Endodermal cell (in vitro differentiated cells): ENCODE measurements around the gene BEND6. TPM values are rescaled to one million over a fixed set of nuclear protein-coding genes. Genes with fewer than 3 reads are reported as not detected.
A peak's percentile ranks its signal among the peaks of the same experiment; 100 is the strongest.
"Not testable (repeated sequence)": the region's sequence is repeated elsewhere in the genome, so short reads cannot be mapped to it uniquely, and the experiment has no call there.

Source experiments
- DNase-seq: peaks from one replicate; pipeline ENCODE4 v3.0.0-alpha.2; 2017
- H3K27ac ChIP-seq: 2 replicates; pipeline ENCODE4 v1.5.1; 2013; ENCODE audit warnings: mild to moderate bottlenecking, low read depth, low read length, moderate library complexity
- H3K27me3 ChIP-seq: 2 replicates; pipeline ENCODE4 v1.6.1; 2013; ENCODE audit warnings: mild to moderate bottlenecking, low read length, moderate library complexity; ENCODE audit not compliant: insufficient read depth, control insufficient read depth, poor library complexity, severe bottlenecking
- H3K36me3 ChIP-seq: 2 replicates; pipeline ENCODE4 v1.7.0; 2013; ENCODE audit warnings: mild to moderate bottlenecking, low read length, moderate library complexity; ENCODE audit not compliant: control insufficient read depth, insufficient read depth
- H3K4me1 ChIP-seq: one replicate; pipeline ENCODE4 v1.7.0; 2013; ENCODE audit warnings: low read length; ENCODE audit not compliant: control insufficient read depth, insufficient read depth
- H3K4me3 ChIP-seq: 2 replicates; pipeline ENCODE4 v1.5.1; 2013; ENCODE audit warnings: mild to moderate bottlenecking, low read length, moderate library complexity
- H3K9ac ChIP-seq: 2 replicates; pipeline ENCODE4 v1.6.1; 2013; ENCODE audit warnings: mild to moderate bottlenecking, low read length, moderate library complexity; ENCODE audit not compliant: poor library complexity, severe bottlenecking; ENCODE audit errors: extremely low read depth
- H3K9me3 ChIP-seq: 2 replicates; pipeline ENCODE4 v1.6.1; 2013; ENCODE audit warnings: mild to moderate bottlenecking, low read length, moderate library complexity; ENCODE audit not compliant: control insufficient read depth
- H3K27ac Mint-ChIP-seq: 2 replicates; pipeline ENCODE4 v1.8.0; 2020; ENCODE audit warnings: mixed read lengths
- H3K27me3 Mint-ChIP-seq: 2 replicates; pipeline ENCODE4 v1.8.0; 2021; ENCODE audit warnings: mild to moderate bottlenecking, mixed read lengths; ENCODE audit not compliant: insufficient read depth
- H3K36me3 Mint-ChIP-seq: 2 replicates; pipeline ENCODE4 v1.8.0; 2020; ENCODE audit warnings: low read depth, mixed read lengths
- H3K4me1 Mint-ChIP-seq: 2 replicates; pipeline ENCODE4 v1.8.0; 2020; ENCODE audit warnings: mixed read lengths
- H3K4me3 Mint-ChIP-seq: 2 replicates; pipeline ENCODE4 v1.8.0; 2020; ENCODE audit warnings: mild to moderate bottlenecking, moderate library complexity, mixed read lengths
- H3K9me3 Mint-ChIP-seq: 2 replicates; pipeline ENCODE4 v1.8.0; 2020; ENCODE audit warnings: mild to moderate bottlenecking, mixed read lengths
- WGBS, 2 experiments: methylation state at CpG; one replicate each; pipeline versions ENCODE4 v1.1.5 to v1.1.7; 2013; ENCODE audit warnings: missing lambda C conversion rate in 2 of 2, mixed read lengths in 1 of 2; ENCODE audit not compliant: insufficient coverage in 1 of 2, insufficient read length in 1 of 2; 5-methylcytosine and 5-hydroxymethylcytosine counted together
- total RNA-seq, 2 donors: library from RNA; stranded (reverse); fragmentation: NEBNext Ultra II Directional in 1 of 2; extraction: Animal tissue kit (Norgen Biotek cat#: 25700) in 1 of 2; gene quantifications; 2 replicates in 1 of 2; 3 replicates in 1 of 2; pipeline ENCODE4 v1.2.1, GENCODE V29; 2021
- TF ChIP-seq, protein P1 (sequence below): fragments of 200-600 bp; sonication (generic); conservative IDR thresholded peaks from 2 replicates; pipeline ENCODE4 v1.5.0; 2021; ENCODE audit warnings: antibody characterized with exemption, mild to moderate bottlenecking

The BEND6 gene
- total RNA-seq, 2 donors from 2014 or later = 0.57 to 0.95 TPM

DNA sequence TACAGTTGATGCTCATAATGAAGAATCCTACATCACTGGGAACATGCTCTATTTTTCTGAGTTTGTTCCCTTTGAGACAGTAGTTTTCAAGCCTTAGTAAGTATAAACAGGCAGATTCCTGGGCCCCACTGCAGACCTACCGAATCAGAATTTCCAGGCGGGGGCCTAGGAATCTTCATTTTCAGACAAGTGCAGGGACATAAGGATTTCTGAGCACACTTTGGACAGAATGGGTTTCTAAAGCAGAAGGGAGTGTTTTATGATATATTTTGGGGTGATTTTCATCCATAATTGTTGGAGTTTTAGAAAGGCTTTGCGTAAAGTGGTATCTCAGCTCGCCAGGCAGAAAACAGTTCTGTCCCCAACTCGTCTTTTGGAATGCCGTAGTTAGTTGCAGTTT is 93.0 kb downstream of the BEND6 start:
- not testable (repeated sequence) for H3K27me3 ChIP-seq, H3K9me3 ChIP-seq, DNase-seq, H3K9me3 Mint-ChIP-seq, H3K4me1 ChIP-seq, H3K9ac ChIP-seq, H3K27ac ChIP-seq, H3K27ac Mint-ChIP-seq
- H3K4me3 ChIP-seq = peak overlapping the region; percentile 54
- Mint-ChIP-seq H3K4me3 (peak overlapping the region; percentile 6), H3K4me1 (peaks cover 13% of the 10 kb centered on the region), H3K36me3 (peaks cover 28% of the 10 kb centered on the region), H3K27me3 (peaks cover 27% of the 10 kb centered on the region)
- WGBS, 2 experiments = 82 to 100% methylated on average over 1 to 6 of the region's 6 CpGs
- H3K36me3 ChIP-seq = peaks cover 44% of the 10 kb centered on the region

DNA sequence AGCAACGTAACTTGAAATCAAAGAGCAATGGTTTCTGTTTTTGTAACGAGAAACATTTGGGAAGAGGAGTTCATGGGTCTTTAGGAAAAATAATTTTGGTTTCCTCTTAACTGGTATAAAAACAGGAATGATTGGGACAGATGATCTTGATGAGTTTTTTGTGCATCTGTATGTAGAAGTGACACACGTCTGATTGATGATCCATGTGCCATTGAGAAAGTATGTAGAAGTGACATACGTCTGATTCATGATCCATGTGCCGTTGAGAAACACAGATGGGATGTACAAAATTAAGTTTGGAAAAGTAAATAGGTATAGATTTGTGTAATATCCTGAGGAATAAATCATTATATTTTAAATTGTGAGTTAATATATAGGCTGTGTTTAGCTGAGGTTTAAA is 93.7 kb downstream of the BEND6 start:
- H3K4me1 ChIP-seq = no peaks in the 10 kb centered on the region
- Mint-ChIP-seq H3K36me3 (peaks cover 34% of the 10 kb centered on the region), H3K9me3 (no peaks in the 10 kb centered on the region), H3K4me1 (peaks cover 13% of the 10 kb centered on the region), H3K27me3 (peaks cover 22% of the 10 kb centered on the region), H3K27ac (no peak overlapping the region), H3K4me3 (no peak overlapping the region)
- H3K27me3 ChIP-seq = peaks cover 8% of the 10 kb centered on the region
- H3K36me3 ChIP-seq = peaks cover 51% of the 10 kb centered on the region
- no peaks in the 10 kb centered on the region for H3K9me3 ChIP-seq
- DNase-seq = no peak
- peak overlapping the region; percentile 54 for H3K4me3 ChIP-seq
- TF ChIP-seq, protein P1, sequence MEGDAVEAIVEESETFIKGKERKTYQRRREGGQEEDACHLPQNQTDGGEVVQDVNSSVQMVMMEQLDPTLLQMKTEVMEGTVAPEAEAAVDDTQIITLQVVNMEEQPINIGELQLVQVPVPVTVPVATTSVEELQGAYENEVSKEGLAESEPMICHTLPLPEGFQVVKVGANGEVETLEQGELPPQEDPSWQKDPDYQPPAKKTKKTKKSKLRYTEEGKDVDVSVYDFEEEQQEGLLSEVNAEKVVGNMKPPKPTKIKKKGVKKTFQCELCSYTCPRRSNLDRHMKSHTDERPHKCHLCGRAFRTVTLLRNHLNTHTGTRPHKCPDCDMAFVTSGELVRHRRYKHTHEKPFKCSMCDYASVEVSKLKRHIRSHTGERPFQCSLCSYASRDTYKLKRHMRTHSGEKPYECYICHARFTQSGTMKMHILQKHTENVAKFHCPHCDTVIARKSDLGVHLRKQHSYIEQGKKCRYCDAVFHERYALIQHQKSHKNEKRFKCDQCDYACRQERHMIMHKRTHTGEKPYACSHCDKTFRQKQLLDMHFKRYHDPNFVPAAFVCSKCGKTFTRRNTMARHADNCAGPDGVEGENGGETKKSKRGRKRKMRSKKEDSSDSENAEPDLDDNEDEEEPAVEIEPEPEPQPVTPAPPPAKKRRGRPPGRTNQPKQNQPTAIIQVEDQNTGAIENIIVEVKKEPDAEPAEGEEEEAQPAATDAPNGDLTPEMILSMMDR = no peak
- H3K27ac ChIP-seq = no peak overlapping the region
- no peak overlapping the region for H3K9ac ChIP-seq
- WGBS, 2 experiments = 91 to 94% methylated on average over 5 of the region's 5 CpGs

DNA sequence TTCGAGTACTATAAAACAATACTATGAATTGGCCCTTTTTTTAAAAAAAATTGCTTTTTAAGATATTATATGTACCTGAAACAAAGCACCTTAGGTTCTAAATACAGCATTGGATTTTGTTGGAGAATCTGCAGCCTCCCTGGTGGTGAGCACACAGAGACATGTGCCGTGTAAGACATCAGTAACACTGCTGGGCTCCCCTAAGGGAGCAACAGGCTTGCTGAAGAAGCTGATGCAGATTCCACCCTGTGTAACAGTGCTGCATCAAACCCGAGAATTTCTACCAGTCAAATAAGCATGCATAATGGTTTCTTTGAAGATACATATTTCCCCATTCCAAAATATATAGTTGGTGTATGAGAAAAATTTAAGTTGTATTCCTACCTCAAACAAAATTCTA is 108.9 kb downstream of the BEND6 start:
- H3K27me3 Mint-ChIP-seq = no peaks in the 10 kb centered on the region
- peaks cover 5% of the 10 kb centered on the region for H3K4me1 Mint-ChIP-seq
- H3K9me3 ChIP-seq = no peaks in the 10 kb centered on the region
- 66 to 100% methylated on average over 1 to 2 of the region's 3 CpGs for WGBS, 2 experiments
- H3K4me3 Mint-ChIP-seq = no peak overlapping the region
- peaks cover 32% of the 10 kb centered on the region for H3K36me3 Mint-ChIP-seq
- no peaks in the 10 kb centered on the region for H3K9me3 Mint-ChIP-seq
- no peaks in the 10 kb centered on the region for H3K4me1 ChIP-seq
- no peak overlapping the region for H3K27ac ChIP-seq
- no peaks in the 10 kb centered on the region for H3K27me3 ChIP-seq
- no peak overlapping the region for H3K27ac Mint-ChIP-seq
- TF ChIP-seq, protein P1 = no peak
- no peak overlapping the region for H3K9ac ChIP-seq
- H3K4me3 ChIP-seq = no peak overlapping the region
- peaks cover 17% of the 10 kb centered on the region for H3K36me3 ChIP-seq
- DNase-seq = no peak

DNA sequence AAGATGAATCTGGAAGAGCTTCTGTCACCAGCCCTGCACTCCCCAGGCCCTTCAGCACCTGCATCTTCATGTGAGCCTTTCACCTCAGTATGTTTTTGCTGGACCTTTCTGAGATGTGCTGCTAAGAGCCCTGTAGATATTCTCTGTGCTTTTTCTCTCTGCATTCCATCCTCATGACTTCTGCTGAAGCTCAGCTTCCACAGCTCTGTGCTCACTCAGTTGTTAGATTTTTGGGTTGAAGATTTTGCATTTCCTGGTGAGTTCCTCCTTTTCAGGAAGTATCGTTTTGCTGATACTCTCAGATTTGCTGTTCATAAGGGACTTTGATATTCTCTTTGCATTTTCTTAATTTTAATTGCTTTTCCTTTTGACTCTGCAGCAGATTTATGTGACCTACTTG is 109.9 kb downstream of the BEND6 start:
- no peak overlapping the region for H3K9ac ChIP-seq
- H3K27ac ChIP-seq = no peak overlapping the region
- H3K27ac Mint-ChIP-seq = no peak overlapping the region
- H3K9me3 Mint-ChIP-seq = peaks cover 8% of the 10 kb centered on the region
- H3K4me1 ChIP-seq = no peaks in the 10 kb centered on the region
- 93% methylated on average over 1 of the region's 1 CpG; no CpG with 5 or more reads in 1 of the 2 experiments for WGBS, 2 experiments
- peaks cover 8% of the 10 kb centered on the region for H3K4me1 Mint-ChIP-seq
- peaks cover 16% of the 10 kb centered on the region for H3K36me3 ChIP-seq
- H3K36me3 Mint-ChIP-seq = peaks cover 30% of the 10 kb centered on the region
- DNase-seq = no peak
- no peak overlapping the region for H3K4me3 ChIP-seq
- H3K27me3 Mint-ChIP-seq = no peaks in the 10 kb centered on the region
- no peaks in the 10 kb centered on the region for H3K27me3 ChIP-seq
- H3K4me3 Mint-ChIP-seq = no peak overlapping the region
- H3K9me3 ChIP-seq = no peaks in the 10 kb centered on the region
- TF ChIP-seq, protein P1 = no peak
